ENCODE data around the gene PALLD. TPM values are rescaled to one million over a fixed set of nuclear protein-coding genes. Genes with fewer than 3 reads are reported as not detected.

PALLD gene
- total RNA-seq, 1 donor from 2014 or later, result 58.7 TPM

DNA sequence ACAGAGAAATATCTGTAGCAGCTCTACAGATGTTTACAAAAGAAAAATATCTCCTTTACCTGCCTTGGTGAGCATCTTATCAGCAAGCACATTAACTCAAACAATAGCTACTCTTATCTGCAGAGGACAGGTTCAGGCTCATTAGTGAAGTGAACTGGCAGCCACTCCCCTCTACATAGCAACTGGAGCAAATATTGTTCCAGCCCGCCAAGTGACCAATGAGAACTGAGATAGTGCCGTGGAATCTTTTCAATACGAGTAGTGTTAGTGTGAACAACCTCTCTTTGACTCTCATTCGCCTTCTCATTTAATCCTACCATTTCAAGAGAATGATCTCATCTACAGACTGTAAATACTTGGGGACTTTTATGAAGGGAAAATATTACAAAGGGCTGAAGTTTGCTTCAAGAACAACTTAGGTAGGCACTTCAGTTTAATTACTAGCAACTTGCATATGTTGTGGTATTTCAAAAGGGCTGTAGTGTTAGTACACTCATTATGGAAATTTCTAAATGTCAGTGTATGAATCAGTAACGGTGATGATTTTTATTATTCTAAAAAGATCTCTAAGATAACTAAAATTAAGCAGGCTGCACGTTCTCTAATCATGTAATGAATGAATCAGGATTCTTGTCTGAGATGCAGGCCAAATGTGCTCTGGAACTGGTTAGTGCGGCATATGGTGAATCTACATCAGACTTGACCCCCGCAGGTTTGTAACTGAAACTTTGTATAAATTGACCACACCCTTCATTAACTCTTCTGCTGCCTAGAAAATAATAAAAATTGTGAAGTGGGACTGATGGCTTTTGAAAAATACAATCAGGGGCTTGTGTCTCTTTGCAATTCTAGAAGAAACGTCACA is 72.4 kb downstream of the PALLD start:
- Mint-ChIP-seq H3K4me1 (no peaks in the 10 kb centered on the region), H3K4me3 (no peak overlapping the region), H3K27me3 (ENCODE audit: low read depth) (no peaks in the 10 kb centered on the region), H3K9me3 (no peaks in the 10 kb centered on the region), H3K36me3 (ENCODE audit: low read depth) (no peaks in the 10 kb centered on the region), H3K27ac (ENCODE audit: unreplicated experiment) (no peak overlapping the region)
- TF ChIP-seq, protein P1, sequence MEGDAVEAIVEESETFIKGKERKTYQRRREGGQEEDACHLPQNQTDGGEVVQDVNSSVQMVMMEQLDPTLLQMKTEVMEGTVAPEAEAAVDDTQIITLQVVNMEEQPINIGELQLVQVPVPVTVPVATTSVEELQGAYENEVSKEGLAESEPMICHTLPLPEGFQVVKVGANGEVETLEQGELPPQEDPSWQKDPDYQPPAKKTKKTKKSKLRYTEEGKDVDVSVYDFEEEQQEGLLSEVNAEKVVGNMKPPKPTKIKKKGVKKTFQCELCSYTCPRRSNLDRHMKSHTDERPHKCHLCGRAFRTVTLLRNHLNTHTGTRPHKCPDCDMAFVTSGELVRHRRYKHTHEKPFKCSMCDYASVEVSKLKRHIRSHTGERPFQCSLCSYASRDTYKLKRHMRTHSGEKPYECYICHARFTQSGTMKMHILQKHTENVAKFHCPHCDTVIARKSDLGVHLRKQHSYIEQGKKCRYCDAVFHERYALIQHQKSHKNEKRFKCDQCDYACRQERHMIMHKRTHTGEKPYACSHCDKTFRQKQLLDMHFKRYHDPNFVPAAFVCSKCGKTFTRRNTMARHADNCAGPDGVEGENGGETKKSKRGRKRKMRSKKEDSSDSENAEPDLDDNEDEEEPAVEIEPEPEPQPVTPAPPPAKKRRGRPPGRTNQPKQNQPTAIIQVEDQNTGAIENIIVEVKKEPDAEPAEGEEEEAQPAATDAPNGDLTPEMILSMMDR (conservative IDR thresholded peaks at IDR 0.05), result no peak
- DNase-seq (ENCODE audit: low read depth, low spot score), result no peak

DNA sequence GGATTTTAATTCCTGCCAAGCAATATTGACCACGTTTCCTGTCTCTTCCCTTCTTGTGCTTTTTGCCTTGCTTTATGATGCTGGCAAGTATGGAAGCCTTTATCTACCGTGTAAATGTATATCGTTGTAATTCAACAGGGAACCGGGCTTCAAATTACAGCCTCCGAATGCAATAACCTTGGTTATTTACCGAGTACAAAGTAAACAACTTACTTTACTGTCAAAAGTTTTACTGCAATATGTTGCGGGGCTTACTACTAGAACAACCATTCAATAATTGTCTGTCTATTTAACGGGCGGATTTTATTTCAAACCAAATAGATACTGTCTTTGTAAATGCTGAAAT is 73.1 kb downstream of the PALLD start:
- H3K27me3 Mint-ChIP-seq (ENCODE audit: low read depth), result no peaks in the 10 kb centered on the region
- no peaks in the 10 kb centered on the region for H3K4me1 Mint-ChIP-seq
- no peaks in the 10 kb centered on the region for H3K9me3 Mint-ChIP-seq
- no peak for DNase-seq (ENCODE audit: low read depth, low spot score)
- no peak overlapping the region for H3K4me3 Mint-ChIP-seq
- no peaks in the 10 kb centered on the region for H3K36me3 Mint-ChIP-seq (ENCODE audit: low read depth)
- TF ChIP-seq, protein P1 (conservative IDR thresholded peaks at IDR 0.05), result no peak
- no peak overlapping the region for H3K27ac Mint-ChIP-seq (ENCODE audit: unreplicated experiment)

DNA sequence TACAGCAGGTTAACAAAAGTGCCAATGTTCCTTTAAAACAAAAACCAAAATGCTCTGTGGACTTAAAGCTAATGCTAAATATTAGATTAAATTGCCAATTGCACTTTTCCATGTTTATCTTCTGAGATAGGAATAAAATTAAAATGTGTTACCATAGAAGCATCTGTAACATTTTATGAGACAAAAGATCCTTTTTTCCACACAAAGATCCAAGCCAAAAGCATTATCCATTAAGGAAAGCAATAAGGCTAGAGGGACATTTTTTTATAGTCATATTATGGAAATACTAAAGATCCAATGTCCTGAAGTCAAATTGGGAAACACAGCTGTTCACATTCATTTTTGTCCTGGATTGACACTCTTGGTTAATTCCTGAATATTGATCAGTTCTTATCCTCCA is 73.6 kb downstream of the PALLD start:
- H3K4me1 Mint-ChIP-seq, result no peaks in the 10 kb centered on the region
- no peaks in the 10 kb centered on the region for H3K9me3 Mint-ChIP-seq

DNA sequence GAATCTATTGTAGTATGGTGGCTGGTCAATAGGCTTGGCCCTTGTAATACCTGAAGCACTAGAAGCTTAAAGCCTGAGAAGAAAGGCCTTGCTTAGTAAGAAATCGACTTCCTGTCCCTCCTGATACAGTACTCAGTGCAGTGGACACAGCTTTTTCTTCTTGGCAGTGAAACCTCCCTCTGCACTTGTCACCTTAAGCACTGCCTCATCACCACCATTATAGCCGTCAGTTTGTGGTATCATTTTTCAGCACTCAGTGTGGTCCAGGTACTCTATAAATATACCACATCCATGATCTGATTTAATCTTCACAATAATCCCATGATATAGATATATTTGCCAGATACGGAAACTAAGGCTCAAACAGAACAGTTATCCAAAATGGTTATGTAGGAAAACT is 75.2 kb downstream of the PALLD start:
- DNase-seq (ENCODE audit: low read depth, low spot score), result no peak
- Mint-ChIP-seq H3K36me3 (ENCODE audit: low read depth) (no peaks in the 10 kb centered on the region), H3K27me3 (ENCODE audit: low read depth) (no peaks in the 10 kb centered on the region), H3K9me3 (no peaks in the 10 kb centered on the region), H3K4me3 (no peak overlapping the region), H3K4me1 (no peaks in the 10 kb centered on the region), H3K27ac (ENCODE audit: unreplicated experiment) (no peak overlapping the region)
- TF ChIP-seq, protein P1 (conservative IDR thresholded peaks at IDR 0.05), result no peak

More for the DNA sequence above, 73.6 kb downstream of the PALLD start:
- Mint-ChIP-seq H3K4me3 (no peak overlapping the region), H3K36me3 (ENCODE audit: low read depth) (no peaks in the 10 kb centered on the region), H3K27me3 (ENCODE audit: low read depth) (no peaks in the 10 kb centered on the region), H3K27ac (ENCODE audit: unreplicated experiment) (no peak overlapping the region)
- TF ChIP-seq, protein P1 (conservative IDR thresholded peaks at IDR 0.05), result no peak
- DNase-seq (ENCODE audit: low read depth, low spot score), result no peak

DNA sequence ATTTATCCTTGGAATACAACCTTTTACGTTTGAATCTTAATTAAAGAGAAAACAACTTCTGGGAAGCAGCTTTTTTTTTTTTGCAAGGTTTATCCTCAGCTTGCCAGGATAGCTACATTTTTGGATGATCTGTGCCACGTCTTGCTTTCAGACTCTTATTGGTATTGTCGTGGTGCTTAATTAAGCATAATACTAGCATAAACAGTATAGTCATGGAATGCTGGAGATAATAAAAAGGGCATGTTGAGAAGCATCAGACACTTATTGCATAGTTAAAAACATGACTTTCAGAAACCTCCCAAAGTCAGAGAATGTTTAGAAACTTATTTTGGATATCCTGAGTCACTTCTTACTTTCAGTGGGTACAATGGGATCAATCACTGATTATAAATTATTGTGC is 77.0 kb downstream of the PALLD start:
- no peaks in the 10 kb centered on the region for H3K4me1 Mint-ChIP-seq
- no peaks in the 10 kb centered on the region for H3K9me3 Mint-ChIP-seq
- no peak overlapping the region for H3K4me3 Mint-ChIP-seq
- TF ChIP-seq, protein P1 (conservative IDR thresholded peaks at IDR 0.05), result no peak
- H3K36me3 Mint-ChIP-seq (ENCODE audit: low read depth), result no peaks in the 10 kb centered on the region
- H3K27me3 Mint-ChIP-seq (ENCODE audit: low read depth), result no peaks in the 10 kb centered on the region
- no peak for DNase-seq (ENCODE audit: low read depth, low spot score)
- no peak overlapping the region for H3K27ac Mint-ChIP-seq (ENCODE audit: unreplicated experiment)

All from neural crest cell (in vitro differentiated cells).